ENCODE measurements around the gene TMPRSS15.
A peak's percentile ranks its signal among the peaks of the same experiment; 100 is the strongest.

Gene TMPRSS15

DNA sequence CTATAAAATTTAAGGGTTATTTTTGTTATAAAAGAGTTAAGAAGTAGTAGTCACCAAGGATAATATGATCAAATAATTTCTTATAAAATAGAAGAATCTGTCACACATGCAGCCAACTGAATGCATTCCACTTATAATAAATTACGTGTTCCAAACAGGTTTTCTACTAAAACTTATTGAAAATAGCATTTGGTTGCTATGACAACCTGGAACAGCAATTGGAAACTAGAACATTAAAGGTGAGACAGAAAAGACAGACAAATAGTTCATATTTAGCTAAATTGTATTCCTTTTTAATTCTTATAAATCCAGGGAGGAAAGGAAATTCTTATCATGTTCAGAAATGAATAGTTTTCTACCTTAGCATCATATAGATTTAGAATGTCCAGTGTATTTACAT is 168.0 kb downstream of the TMPRSS15 start:
- DNase-seq = no peak

DNA sequence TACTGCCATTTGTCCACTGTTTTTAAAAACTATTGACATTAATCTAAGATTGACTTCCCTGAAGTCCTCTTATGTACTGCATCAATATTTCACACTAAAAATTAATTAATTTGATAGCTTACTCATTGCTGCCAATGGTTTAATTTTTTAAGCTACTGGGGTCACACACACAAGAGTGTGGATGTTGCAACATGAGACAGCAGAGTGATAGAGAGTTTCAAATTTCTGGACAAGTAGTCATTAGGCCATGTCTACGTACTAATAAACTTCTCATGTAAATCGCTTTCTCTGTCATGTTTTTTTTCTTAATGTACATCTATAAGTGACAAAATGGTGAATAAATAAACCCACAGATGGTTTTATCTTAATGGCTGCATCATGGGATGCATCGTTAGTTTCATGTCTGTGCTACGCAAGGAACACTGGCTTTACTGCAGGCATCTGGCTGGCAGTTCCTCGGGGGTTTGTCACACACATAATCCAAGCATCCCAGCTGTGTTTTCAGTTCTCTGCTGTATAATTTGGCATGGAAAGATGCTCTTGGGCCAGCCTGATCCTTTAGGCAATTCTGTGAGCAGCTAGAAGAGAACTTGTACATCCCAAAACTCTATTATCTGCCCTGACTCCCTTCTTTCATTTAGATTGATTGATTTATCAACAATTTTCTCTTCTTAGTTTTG is 175.4 kb downstream of the TMPRSS15 start:
- DNase-seq = peak; percentile 92

DNA sequence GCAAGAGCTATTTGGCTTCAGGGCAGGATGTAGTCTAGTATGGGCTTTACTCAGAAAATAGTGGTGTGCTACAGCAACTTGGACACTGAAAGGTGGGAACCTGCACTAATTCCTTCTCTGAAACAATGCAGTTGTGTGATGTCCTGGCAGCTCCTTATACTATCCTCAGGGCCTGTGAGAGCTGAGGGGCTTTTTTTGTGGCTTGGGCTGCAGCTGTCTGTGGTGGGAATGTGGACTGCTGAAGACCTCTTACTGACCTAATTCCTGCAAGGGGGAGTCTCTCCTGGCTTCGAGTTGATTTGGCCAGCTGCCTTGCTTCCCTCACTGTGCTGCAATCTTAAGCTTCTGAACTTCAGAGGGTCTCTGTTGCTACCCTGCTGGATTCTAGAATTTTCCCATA is 181.2 kb downstream of the TMPRSS15 start:
- no peak for DNase-seq

DNA sequence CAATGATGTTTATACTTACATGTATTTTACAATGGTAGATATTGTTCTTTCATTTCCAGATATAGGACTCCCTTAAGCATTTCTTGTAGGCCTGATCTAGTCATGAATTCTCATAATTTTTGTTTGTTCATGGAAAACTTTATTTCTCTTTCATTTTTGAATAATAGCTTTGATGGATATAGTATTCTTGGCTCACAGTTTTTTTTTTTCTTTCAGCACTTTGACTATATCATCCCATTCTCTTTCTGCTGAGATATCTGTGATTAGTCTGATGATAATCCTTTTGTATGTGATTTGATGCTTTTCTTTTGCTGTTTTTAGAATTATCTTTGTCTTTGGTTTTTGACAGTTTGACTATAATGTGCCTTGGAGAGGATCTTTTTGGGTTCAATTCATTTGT is 183.1 kb downstream of the TMPRSS15 start:
- DNase-seq = no peak
